NB4 (cell line): ENCODE data around the gene PAX2.

Source experiments
- DNase-seq: peaks from one replicate; pipeline ENCODE4 v3.0.0; 2010; ENCODE audit warnings: low read depth
- H3K4me3 ChIP-seq: one replicate; pipeline ENCODE4 v1.5.1; 2011; ENCODE audit warnings: mild to moderate bottlenecking, low read depth, low read length, moderate library complexity
- CTCF ChIP-seq: IDR thresholded peaks from one replicate; pipeline ENCODE4 v1.5.1; 2012; ENCODE audit warnings: low read depth, low read length
- MAX ChIP-seq: IDR thresholded peaks from 2 replicates; pipeline ENCODE4 v1.6.1; 2011; ENCODE audit warnings: low read depth, low read length
- MYC ChIP-seq: IDR thresholded peaks from 2 replicates; pipeline ENCODE4 v1.6.1; 2011; ENCODE audit warnings: low read depth, low read length
- POLR2A ChIP-seq: IDR thresholded peaks from 2 replicates; pipeline ENCODE4 v1.6.1; 2011; ENCODE audit warnings: mild to moderate bottlenecking; ENCODE audit not compliant: insufficient read length; ENCODE audit errors: extremely low read depth

The PAX2 gene

GRCh38 chr10:100728928-100729861 is 16.2 kb upstream of the PAX2 start:
- no peak overlapping the region for H3K4me3 ChIP-seq
- TF ChIP-seq MYC: no peak
- peak; percentile 37 for TF ChIP-seq CTCF
- TF ChIP-seq MAX: no peak
- peak; percentile 42 for DNase-seq

GRCh38 chr10:100729862-100730724 is 15.3 kb upstream of the PAX2 start:
- TF ChIP-seq MYC: no peak
- TF ChIP-seq MAX: no peak
- TF ChIP-seq CTCF: no peak
- no peak for TF ChIP-seq POLR2A
- no peak overlapping the region for H3K4me3 ChIP-seq
- no peak for DNase-seq

GRCh38 chr10:100730725-100731406 is 14.5 kb upstream of the PAX2 start:
- H3K4me3 ChIP-seq: no peak overlapping the region
- no peak for TF ChIP-seq CTCF
- TF ChIP-seq POLR2A: no peak
- peak; percentile 86 for TF ChIP-seq MYC
- peak; percentile 89 for TF ChIP-seq MAX
- peak; percentile 73 for DNase-seq

GRCh38 chr10:100731407-100732240 is 13.8 kb upstream of the PAX2 start:
- H3K4me3 ChIP-seq: no peak overlapping the region
- DNase-seq: no peak
- TF ChIP-seq CTCF (no peak), POLR2A (no peak), MYC (no peak)

GRCh38 chr10:100732241-100732596 is 13.2 kb upstream of the PAX2 start:
- no peak for DNase-seq
- TF ChIP-seq CTCF (no peak), MAX (no peak), MYC (no peak)
- no peak overlapping the region for H3K4me3 ChIP-seq
